Endothelial cell of umbilical vein (primary cell): ENCODE results near the gene MACROD2. TPM values are rescaled to one million over a fixed set of nuclear protein-coding genes. Genes with fewer than 3 reads are reported as not detected.

Experiments used
- BruUV-seq: library from RNA; stranded (reverse); fragments of 400-500 nt; replicated peaks from 2 replicates; lab custom pipeline; 2021; lab: Mats Ljungman, UMichigan
- CTCF ChIA-PET: fragments of 300-600, 350-600 bp; sonication (Branson Sonifier 250); formaldehyde crosslinking; loops from one replicate; lab custom pipeline; 2021; ENCODE audit warnings: antibody characterized with exemption, inconsistent platforms; lab: Charles Lee
- POLR2A ChIA-PET: fragments of 300-600, 350-600 bp; sonication (Branson Sonifier 250); formaldehyde crosslinking; loops from one replicate; lab custom pipeline; 2021; ENCODE audit warnings: antibody characterized with exemption, inconsistent platforms; lab: Charles Lee
- DNase-seq: peaks from one replicate; pipeline ENCODE4 v3.0.0-alpha.2; 2011; ENCODE audit warnings: low read depth, low spot score
- FAIRE-seq: peaks from 2 replicates; lab custom pipeline; 2011; peaks lifted over from hg19 to GRCh38; lab: Jason Lieb, UNC
- H2AFZ ChIP-seq: 2 replicates; pipeline ENCODE4 v1.6.0; 2012; ENCODE audit warnings: low read depth, low read length, control low read depth, inconsistent platforms
- H3K27ac ChIP-seq: 2 replicates; pipeline ENCODE4 v1.5.1; 2011; ENCODE audit warnings: low read depth, mild to moderate bottlenecking, control low read depth, low read length, moderate library complexity; ENCODE audit not compliant: insufficient read depth
- H3K27me3 ChIP-seq, 2 experiments: 2 replicates each; pipeline versions ENCODE4 v1.6.0 to v1.6.1; 2011; ENCODE audit warnings: low read length in 2 of 2, mixed read lengths in 1 of 2; ENCODE audit not compliant: control insufficient read depth in 2 of 2, insufficient read depth in 2 of 2
- H3K36me3 ChIP-seq, 2 experiments: 2 replicates in 1 of 2; 3 replicates in 1 of 2; pipeline ENCODE4 v1.5.1; 2011; ENCODE audit warnings: low read length in 2 of 2, mild to moderate bottlenecking in 1 of 2, moderate library complexity in 1 of 2; ENCODE audit not compliant: control insufficient read depth in 2 of 2, insufficient read depth in 2 of 2; ENCODE audit errors: extremely low read depth in 1 of 2
- H3K4me1 ChIP-seq: 3 replicates; pipeline ENCODE4 v1.5.1; 2011; ENCODE audit warnings: mild to moderate bottlenecking, low read length; ENCODE audit not compliant: control insufficient read depth, insufficient read depth; ENCODE audit errors: extremely low read depth
- H3K4me2 ChIP-seq: 2 replicates; pipeline ENCODE4 v1.6.1; 2011; ENCODE audit warnings: low read length, control low read depth, mixed read lengths; ENCODE audit not compliant: insufficient read depth
- H3K4me3 ChIP-seq, 3 experiments: fragments of 200-600 bp in 1 of 3; sonication (generic), shearing (Covaris generic) in 1 of 3; replicated peaks in 1 of 3; 2 replicates each; pipeline ENCODE4 v1.5.1; 2011 to 2016; ENCODE audit warnings: control low read depth in 3 of 3, low read length in 3 of 3, mild to moderate bottlenecking in 2 of 3, inconsistent platforms in 1 of 3, low read depth in 1 of 3, moderate library complexity in 1 of 3; ENCODE audit not compliant: insufficient read depth in 1 of 3
- H3K79me2 ChIP-seq: 2 replicates; pipeline ENCODE4 v1.6.0; 2012; ENCODE audit warnings: low read length, inconsistent platforms; ENCODE audit not compliant: control insufficient read depth, insufficient read depth
- H3K9ac ChIP-seq: replicated peaks from 2 replicates; pipeline ENCODE3; 2011; ENCODE audit warnings: low read length, control low read depth; ENCODE audit not compliant: insufficient read depth; ENCODE audit errors: extremely low read depth
- H3K9me1 ChIP-seq: replicated peaks from 3 replicates; pipeline ENCODE4 v1.6.0; 2011; ENCODE audit warnings: mild to moderate bottlenecking, low read length; ENCODE audit not compliant: control insufficient read depth, insufficient read depth; ENCODE audit errors: extremely low read depth
- H3K9me3 ChIP-seq: replicated peaks from 2 replicates; pipeline ENCODE4 v1.5.1; 2012; ENCODE audit warnings: low read length, inconsistent platforms; ENCODE audit not compliant: control insufficient read depth, insufficient read depth
- H4K20me1 ChIP-seq: replicated peaks from 2 replicates; pipeline ENCODE3; 2011; ENCODE audit warnings: mild to moderate bottlenecking, low read length; ENCODE audit not compliant: control insufficient read depth, insufficient read depth; ENCODE audit errors: extremely low read depth
- EZH2 ChIP-seq: IDR thresholded peaks from 2 replicates; pipeline ENCODE4 v1.6.1; 2012; ENCODE audit warnings: borderline replicate concordance, low read depth, mild to moderate bottlenecking, moderate library complexity, low read length, inconsistent platforms; ENCODE audit not compliant: severe bottlenecking
- FOS ChIP-seq: IDR thresholded peaks from 2 replicates; pipeline ENCODE4 v1.6.1; 2011; ENCODE audit warnings: mild to moderate bottlenecking, low read length, moderate library complexity, borderline replicate concordance; ENCODE audit not compliant: insufficient read depth
- GATA2 ChIP-seq: IDR thresholded peaks from 2 replicates; pipeline ENCODE4 v1.7.0; 2011; ENCODE audit warnings: low read depth, mild to moderate bottlenecking, moderate library complexity, mixed read lengths, low read length; ENCODE audit not compliant: insufficient read length, insufficient read depth
- JUN ChIP-seq: IDR thresholded peaks from 2 replicates; pipeline ENCODE4 v1.6.1; 2011; ENCODE audit warnings: borderline replicate concordance, low read depth; ENCODE audit not compliant: insufficient read length, insufficient read depth
- MYC ChIP-seq: IDR thresholded peaks from one replicate; pipeline ENCODE4 v1.6.1; 2011; ENCODE audit warnings: mild to moderate bottlenecking, low read depth, low read length
- POLR2A ChIP-seq: IDR thresholded peaks from 2 replicates; pipeline ENCODE4 v1.6.1; 2012; ENCODE audit warnings: low read depth, mild to moderate bottlenecking, control low read depth, low read length
- POLR2AphosphoS5 ChIP-seq: IDR thresholded peaks from 2 replicates; pipeline ENCODE4 v1.6.1; 2012; ENCODE audit warnings: low read depth, mild to moderate bottlenecking, control low read depth, low read length, moderate library complexity; ENCODE audit not compliant: insufficient read depth
- dilution Hi-C: fragments of 300-500 bp; cut with MboI; formaldehyde crosslinking; loops from one replicate; pipeline ENCODE4 v1.15.0; 2019; ENCODE audit warnings: low sequenced_read_pairs; ENCODE audit not compliant: extremely low pct_ligation_motif_present
- intact Hi-C: fragments of 100-400 bp; cut with micrococcal nuclease; formaldehyde crosslinking; loops from one replicate; pipeline ENCODE4 v1.10.0; 2022
- polyA plus RNA-seq, 4 experiments: library from polyadenylated mRNA; depleted of rRNA in 3 of 4; stranded (reverse) in 3 of 4; unstranded in 1 of 4; fragments of >200 nt; gene quantifications; 2 replicates each; pipeline versions ENCODE4 v1.2.1 to v1.2.3, GENCODE V29; 2011 to 2012; ENCODE audit warnings: missing spikeins in 1 of 4
- total RNA-seq: library from RNA; stranded (reverse); gene quantifications from 2 replicates; pipeline ENCODE4 v1.2.3, GENCODE V29; 2021
- TF ChIP-seq, protein P1 (sequence below): IDR thresholded peaks from 2 replicates; pipeline ENCODE4 v1.6.1; 2011; ENCODE audit not compliant: insufficient read depth, insufficient read length
- TF ChIP-seq, protein P2 (sequence below), 2 donors: IDR thresholded peaks; 1 replicate in 1 of 2; 2 replicates in 1 of 2; pipeline ENCODE4 v1.5.1; 2011; ENCODE audit warnings: low read length in 2 of 2, mild to moderate bottlenecking in 2 of 2, moderate library complexity in 2 of 2, control low read depth in 1 of 2, inconsistent platforms in 1 of 2, low read depth in 1 of 2; ENCODE audit not compliant: insufficient read depth in 1 of 2; ENCODE audit errors: extremely low read depth in 1 of 2

The MACROD2 gene
- total and polyA plus RNA-seq, 2 donors (not counting 3 experiments of a cell fraction or from before 2014, with no cell fraction given): 0.11 to 0.73 TPM

DNA sequence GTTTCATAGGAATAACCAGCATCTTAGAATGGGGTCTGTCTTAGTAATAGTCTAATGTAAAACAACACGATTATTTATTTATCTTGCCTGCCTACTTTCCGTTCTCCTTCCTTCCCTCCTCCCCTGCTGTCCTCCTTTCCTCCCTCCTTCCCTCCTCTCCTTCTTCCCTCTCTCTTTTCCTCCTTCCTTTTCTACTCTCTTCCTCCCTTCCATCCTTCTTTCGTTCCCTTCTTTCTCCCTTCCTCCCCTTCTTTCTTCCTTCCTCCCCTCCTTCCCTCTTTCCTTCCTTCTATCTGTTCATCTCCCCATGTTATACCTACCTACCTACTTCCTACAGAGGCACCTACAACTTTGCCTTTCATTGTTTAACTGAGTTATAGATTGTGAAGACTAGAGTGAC is 1637.4 kb downstream of the MACROD2 start:
- DNase-seq (no peak), FAIRE-seq (no peak)
- ChIA-PET POLR2A (no interaction called here), CTCF (no interaction called here)
- no peak for TF ChIP-seq JUN
- TF ChIP-seq, protein P1, sequence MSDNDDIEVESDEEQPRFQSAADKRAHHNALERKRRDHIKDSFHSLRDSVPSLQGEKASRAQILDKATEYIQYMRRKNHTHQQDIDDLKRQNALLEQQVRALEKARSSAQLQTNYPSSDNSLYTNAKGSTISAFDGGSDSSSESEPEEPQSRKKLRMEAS: no peak
- TF ChIP-seq POLR2A: no peak
- no peak for TF ChIP-seq MYC
- TF ChIP-seq, protein P2, sequence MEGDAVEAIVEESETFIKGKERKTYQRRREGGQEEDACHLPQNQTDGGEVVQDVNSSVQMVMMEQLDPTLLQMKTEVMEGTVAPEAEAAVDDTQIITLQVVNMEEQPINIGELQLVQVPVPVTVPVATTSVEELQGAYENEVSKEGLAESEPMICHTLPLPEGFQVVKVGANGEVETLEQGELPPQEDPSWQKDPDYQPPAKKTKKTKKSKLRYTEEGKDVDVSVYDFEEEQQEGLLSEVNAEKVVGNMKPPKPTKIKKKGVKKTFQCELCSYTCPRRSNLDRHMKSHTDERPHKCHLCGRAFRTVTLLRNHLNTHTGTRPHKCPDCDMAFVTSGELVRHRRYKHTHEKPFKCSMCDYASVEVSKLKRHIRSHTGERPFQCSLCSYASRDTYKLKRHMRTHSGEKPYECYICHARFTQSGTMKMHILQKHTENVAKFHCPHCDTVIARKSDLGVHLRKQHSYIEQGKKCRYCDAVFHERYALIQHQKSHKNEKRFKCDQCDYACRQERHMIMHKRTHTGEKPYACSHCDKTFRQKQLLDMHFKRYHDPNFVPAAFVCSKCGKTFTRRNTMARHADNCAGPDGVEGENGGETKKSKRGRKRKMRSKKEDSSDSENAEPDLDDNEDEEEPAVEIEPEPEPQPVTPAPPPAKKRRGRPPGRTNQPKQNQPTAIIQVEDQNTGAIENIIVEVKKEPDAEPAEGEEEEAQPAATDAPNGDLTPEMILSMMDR (IDR thresholded peaks at IDR 0.05; ENCODE audit: extremely low read depth in 1 of 2, insufficient read depth in 1 of 2, low read depth in 1 of 2, low read length in 2 of 2): no peak
- no peak for TF ChIP-seq POLR2AphosphoS5
- TF ChIP-seq FOS: no peak
- no peak for TF ChIP-seq GATA2
- no peak for TF ChIP-seq EZH2
- BruUV-seq: no TSS peak
- H2AFZ ChIP-seq: no peak overlapping the region
- no peaks in the 10 kb centered on the region for H3K9me1 ChIP-seq
- intact Hi-C loops (no loop called here), dilution Hi-C loops (no loop called here)
- H3K4me2 ChIP-seq: no peak overlapping the region
- H3K4me1 ChIP-seq: no peaks in the 10 kb centered on the region
- no peak overlapping the region for H3K4me3 ChIP-seq
- no peaks in the 10 kb centered on the region for H3K79me2 ChIP-seq
- H4K20me1 ChIP-seq: no peaks in the 10 kb centered on the region
- no peak overlapping the region for H3K27ac ChIP-seq
- no peaks in the 10 kb centered on the region for H3K27me3 ChIP-seq
- H3K9ac ChIP-seq: no peak overlapping the region
- H3K36me3 ChIP-seq: no peaks in the 10 kb centered on the region
- H3K9me3 ChIP-seq: no peaks in the 10 kb centered on the region
